UCSD-AML1 (cell line): Measurements from ENCODE around the gene CXCR6.

Source experiments
- DNase-seq: peaks from one replicate; lab custom pipeline; 2025; ENCODE audit not compliant: unreplicated experiment; lab: John Stamatoyannopoulos, UW

Gene CXCR6

GRCh38 chr3:45943207-45943846 is at the start of gene CXCR6:
CXCR6 (plus strand) TSS chr3:45943464; CDS start chr3:45946482, 3,018 bp downstream.
- no peak for DNase-seq

GRCh38 chr3:45894015-45894414 is 49.2 kb upstream of the CXCR6 start:
- DNase-seq: peak; percentile 25

- DNase-seq: no peak
These were observed 47.4 kb upstream of the CXCR6 start for GRCh38 chr3:45895686-45896468.

GRCh38 chr3:45896956-45897355 is 46.3 kb upstream of the CXCR6 start:
- DNase-seq: no peak

- DNase-seq: no peak
These were observed 38.3 kb upstream of the CXCR6 start for GRCh38 chr3:45904931-45905330.

GRCh38 chr3:45905755-45906154 is 37.5 kb upstream of the CXCR6 start:
- no peak for DNase-seq

GRCh38 chr3:45906681-45907407 is 36.4 kb upstream of the CXCR6 start:
- DNase-seq: no peak

GRCh38 chr3:45907769-45908705 is 35.2 kb upstream of the CXCR6 start:
- DNase-seq: no peak

- DNase-seq: no peak
These were observed 34.5 kb upstream of the CXCR6 start for GRCh38 chr3:45908761-45909160.

- no peak for DNase-seq
These were observed 33.7 kb upstream of the CXCR6 start for GRCh38 chr3:45909542-45909941.

GRCh38 chr3:45910892-45911291 is 32.4 kb upstream of the CXCR6 start:
- no peak for DNase-seq

GRCh38 chr3:45911511-45912226 is 31.6 kb upstream of the CXCR6 start:
- DNase-seq: no peak

GRCh38 chr3:45912435-45912834 is 30.8 kb upstream of the CXCR6 start:
- no peak for DNase-seq

GRCh38 chr3:45914362-45915058 is 28.8 kb upstream of the CXCR6 start:
- DNase-seq: no peak

- no peak for DNase-seq
These were observed 28.2 kb upstream of the CXCR6 start for GRCh38 chr3:45915059-45915439.

- no peak for DNase-seq
These were observed 27.6 kb upstream of the CXCR6 start for GRCh38 chr3:45915518-45916231.

- DNase-seq: no peak
These were observed 25.9 kb upstream of the CXCR6 start for GRCh38 chr3:45917146-45917898.
